ENCODE results near the gene ARSB.

DNA sequence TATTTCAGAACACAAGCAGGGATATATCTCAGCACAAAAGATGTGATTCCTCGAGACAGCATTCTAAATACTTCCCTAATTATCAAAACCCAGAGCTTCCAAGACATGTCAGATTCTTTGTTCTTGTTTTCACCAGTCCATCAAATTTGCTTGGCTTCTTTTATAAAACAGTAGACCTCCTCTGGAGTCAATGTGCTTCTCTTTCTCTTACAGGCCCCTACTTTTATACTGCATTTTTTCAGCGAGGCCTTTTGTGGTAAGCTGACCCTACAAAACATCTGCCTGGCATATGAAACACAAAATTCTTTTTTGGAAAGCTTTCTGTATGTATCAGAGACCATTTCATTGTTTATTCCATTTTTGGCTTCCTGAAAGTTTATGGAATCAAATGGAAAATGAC lies 81.8 kb downstream of the ARSB start:
- TF ChIP-seq, protein P1, sequence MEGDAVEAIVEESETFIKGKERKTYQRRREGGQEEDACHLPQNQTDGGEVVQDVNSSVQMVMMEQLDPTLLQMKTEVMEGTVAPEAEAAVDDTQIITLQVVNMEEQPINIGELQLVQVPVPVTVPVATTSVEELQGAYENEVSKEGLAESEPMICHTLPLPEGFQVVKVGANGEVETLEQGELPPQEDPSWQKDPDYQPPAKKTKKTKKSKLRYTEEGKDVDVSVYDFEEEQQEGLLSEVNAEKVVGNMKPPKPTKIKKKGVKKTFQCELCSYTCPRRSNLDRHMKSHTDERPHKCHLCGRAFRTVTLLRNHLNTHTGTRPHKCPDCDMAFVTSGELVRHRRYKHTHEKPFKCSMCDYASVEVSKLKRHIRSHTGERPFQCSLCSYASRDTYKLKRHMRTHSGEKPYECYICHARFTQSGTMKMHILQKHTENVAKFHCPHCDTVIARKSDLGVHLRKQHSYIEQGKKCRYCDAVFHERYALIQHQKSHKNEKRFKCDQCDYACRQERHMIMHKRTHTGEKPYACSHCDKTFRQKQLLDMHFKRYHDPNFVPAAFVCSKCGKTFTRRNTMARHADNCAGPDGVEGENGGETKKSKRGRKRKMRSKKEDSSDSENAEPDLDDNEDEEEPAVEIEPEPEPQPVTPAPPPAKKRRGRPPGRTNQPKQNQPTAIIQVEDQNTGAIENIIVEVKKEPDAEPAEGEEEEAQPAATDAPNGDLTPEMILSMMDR (conservative IDR thresholded peaks at IDR 0.05 in 1 of 2, IDR thresholded peaks at IDR 0.05 in 1 of 2; ENCODE audit: low read depth in 1 of 2, low read length in 2 of 2) = no peak
- no peak for TF ChIP-seq EZH2 (IDR thresholded peaks at IDR 0.05; ENCODE audit: low read length, missing control alignments)
